ENCODE measurements around the gene TKFC.
A peak's percentile ranks its signal among the peaks of the same experiment; 100 is the strongest.

TKFC gene

DNA sequence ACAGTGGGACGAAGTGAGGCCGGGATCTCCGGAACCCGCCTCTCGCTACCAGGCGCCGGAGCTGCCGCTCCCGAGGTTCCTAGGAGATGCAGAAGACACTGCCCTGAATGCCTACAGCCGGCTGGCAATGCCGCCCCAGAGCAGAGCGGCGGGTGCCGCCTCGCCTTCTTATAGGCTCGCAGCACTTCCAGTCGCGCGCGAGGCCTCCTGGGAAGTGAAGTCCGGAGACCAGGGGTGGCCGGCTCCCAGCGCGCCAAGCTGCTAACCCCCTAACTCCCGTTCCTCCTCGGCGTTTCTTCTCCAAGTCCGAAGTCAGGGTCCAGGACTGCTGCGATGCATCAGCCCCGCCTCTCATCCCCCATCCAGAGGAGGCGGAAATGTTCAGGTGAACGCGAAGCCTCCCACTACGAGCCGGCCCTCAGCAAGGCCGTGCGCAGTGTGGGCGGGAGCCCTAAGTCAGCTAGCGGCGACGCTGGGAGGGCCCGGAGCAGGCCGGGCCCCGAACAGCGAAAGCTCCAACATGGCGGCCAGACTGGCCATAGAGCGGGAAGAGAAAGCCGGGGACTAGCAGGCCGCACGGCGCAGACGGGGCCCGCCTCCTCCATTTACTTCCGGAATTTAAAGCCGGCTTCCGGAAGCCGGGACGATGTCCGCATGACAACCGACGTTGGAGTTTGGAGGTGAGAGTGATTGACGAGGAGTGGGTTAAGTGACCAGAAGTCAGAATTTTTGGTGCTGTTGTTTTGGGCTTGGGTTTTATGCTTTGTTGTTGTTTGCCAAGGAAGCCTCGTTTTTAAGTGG is 28.9 kb downstream of the TKFC start, which contains the start of the genes CYB561A3 and TMEM138:
Gene CYB561A3, minus strand, starts transcription at position 142 of the 801 bp plus-strand sequence. CDS start 5,169 bp downstream, outside the sequence.
Gene TMEM138, plus strand, starts transcription at position 634 of the 801 bp plus-strand sequence. CDS start 2,017 bp downstream, outside the sequence.
- peak; percentile 96 for ATAC-seq
- TF ChIP-seq, protein P1, sequence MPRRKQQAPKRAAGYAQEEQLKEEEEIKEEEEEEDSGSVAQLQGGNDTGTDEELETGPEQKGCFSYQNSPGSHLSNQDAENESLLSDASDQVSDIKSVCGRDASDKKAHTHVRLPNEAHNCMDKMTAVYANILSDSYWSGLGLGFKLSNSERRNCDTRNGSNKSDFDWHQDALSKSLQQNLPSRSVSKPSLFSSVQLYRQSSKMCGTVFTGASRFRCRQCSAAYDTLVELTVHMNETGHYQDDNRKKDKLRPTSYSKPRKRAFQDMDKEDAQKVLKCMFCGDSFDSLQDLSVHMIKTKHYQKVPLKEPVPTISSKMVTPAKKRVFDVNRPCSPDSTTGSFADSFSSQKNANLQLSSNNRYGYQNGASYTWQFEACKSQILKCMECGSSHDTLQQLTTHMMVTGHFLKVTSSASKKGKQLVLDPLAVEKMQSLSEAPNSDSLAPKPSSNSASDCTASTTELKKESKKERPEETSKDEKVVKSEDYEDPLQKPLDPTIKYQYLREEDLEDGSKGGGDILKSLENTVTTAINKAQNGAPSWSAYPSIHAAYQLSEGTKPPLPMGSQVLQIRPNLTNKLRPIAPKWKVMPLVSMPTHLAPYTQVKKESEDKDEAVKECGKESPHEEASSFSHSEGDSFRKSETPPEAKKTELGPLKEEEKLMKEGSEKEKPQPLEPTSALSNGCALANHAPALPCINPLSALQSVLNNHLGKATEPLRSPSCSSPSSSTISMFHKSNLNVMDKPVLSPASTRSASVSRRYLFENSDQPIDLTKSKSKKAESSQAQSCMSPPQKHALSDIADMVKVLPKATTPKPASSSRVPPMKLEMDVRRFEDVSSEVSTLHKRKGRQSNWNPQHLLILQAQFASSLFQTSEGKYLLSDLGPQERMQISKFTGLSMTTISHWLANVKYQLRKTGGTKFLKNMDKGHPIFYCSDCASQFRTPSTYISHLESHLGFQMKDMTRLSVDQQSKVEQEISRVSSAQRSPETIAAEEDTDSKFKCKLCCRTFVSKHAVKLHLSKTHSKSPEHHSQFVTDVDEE (CRISPR knock-in tag; IDR thresholded peaks at IDR 0.05) = no peak; the same call in 1 of the 2 replicates
- no peak for TF ChIP-seq SNAI2 (CRISPR knock-in tag; IDR thresholded peaks at IDR 0.05)
- no peak for TF ChIP-seq ZNF70 (CRISPR knock-in tag; IDR thresholded peaks at IDR 0.05)
- TF ChIP-seq TCF4 (CRISPR knock-in tag; IDR thresholded peaks at IDR 0.05; ENCODE audit: borderline replicate concordance) = no peak; the same call in 1 of the 2 replicates
- TF ChIP-seq ZFP30 (CRISPR knock-in tag; IDR thresholded peaks at IDR 0.05) = no peak
- TF ChIP-seq TOX (CRISPR knock-in tag; IDR thresholded peaks at IDR 0.05; ENCODE audit: borderline replicate concordance) = no peak
- no peak for TF ChIP-seq ZNF8 (CRISPR knock-in tag; IDR thresholded peaks at IDR 0.05)
- no peak for TF ChIP-seq POU6F1 (CRISPR knock-in tag; IDR thresholded peaks at IDR 0.05; ENCODE audit: borderline replicate concordance, low read depth)
- no peak for TF ChIP-seq CSDC2 (CRISPR knock-in tag; IDR thresholded peaks at IDR 0.05)
- no peak for TF ChIP-seq OSR1 (CRISPR knock-in tag; IDR thresholded peaks at IDR 0.05)
- no peak for TF ChIP-seq ZFP3 (CRISPR knock-in tag; IDR thresholded peaks at IDR 0.05)
- no peak for TF ChIP-seq ISL1 (CRISPR knock-in tag; IDR thresholded peaks at IDR 0.05)
- TF ChIP-seq PPARA (CRISPR knock-in tag; IDR thresholded peaks at IDR 0.05; ENCODE audit: borderline replicate concordance) = no peak
- TF ChIP-seq, protein P2, sequence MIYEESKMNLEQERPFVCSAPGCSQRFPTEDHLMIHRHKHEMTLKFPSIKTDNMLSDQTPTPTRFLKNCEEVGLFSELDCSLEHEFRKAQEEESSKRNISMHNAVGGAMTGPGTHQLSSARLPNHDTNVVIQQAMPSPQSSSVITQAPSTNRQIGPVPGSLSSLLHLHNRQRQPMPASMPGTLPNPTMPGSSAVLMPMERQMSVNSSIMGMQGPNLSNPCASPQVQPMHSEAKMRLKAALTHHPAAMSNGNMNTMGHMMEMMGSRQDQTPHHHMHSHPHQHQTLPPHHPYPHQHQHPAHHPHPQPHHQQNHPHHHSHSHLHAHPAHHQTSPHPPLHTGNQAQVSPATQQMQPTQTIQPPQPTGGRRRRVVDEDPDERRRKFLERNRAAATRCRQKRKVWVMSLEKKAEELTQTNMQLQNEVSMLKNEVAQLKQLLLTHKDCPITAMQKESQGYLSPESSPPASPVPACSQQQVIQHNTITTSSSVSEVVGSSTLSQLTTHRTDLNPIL (CRISPR knock-in tag; IDR thresholded peaks at IDR 0.05; ENCODE audit: low read depth) = no peak
- TF ChIP-seq ZC3H10 (CRISPR knock-in tag; IDR thresholded peaks at IDR 0.05) = no peak
- no peak for TF ChIP-seq GLIS3 (CRISPR knock-in tag; IDR thresholded peaks at IDR 0.05)
- TF ChIP-seq, protein P3, sequence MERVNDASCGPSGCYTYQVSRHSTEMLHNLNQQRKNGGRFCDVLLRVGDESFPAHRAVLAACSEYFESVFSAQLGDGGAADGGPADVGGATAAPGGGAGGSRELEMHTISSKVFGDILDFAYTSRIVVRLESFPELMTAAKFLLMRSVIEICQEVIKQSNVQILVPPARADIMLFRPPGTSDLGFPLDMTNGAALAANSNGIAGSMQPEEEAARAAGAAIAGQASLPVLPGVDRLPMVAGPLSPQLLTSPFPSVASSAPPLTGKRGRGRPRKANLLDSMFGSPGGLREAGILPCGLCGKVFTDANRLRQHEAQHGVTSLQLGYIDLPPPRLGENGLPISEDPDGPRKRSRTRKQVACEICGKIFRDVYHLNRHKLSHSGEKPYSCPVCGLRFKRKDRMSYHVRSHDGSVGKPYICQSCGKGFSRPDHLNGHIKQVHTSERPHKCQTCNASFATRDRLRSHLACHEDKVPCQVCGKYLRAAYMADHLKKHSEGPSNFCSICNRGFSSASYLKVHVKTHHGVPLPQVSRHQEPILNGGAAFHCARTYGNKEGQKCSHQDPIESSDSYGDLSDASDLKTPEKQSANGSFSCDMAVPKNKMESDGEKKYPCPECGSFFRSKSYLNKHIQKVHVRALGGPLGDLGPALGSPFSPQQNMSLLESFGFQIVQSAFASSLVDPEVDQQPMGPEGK (CRISPR knock-in tag; IDR thresholded peaks at IDR 0.05; ENCODE audit: borderline replicate concordance) = no peak
- no peak for TF ChIP-seq ARNTL (CRISPR knock-in tag; IDR thresholded peaks at IDR 0.05; ENCODE audit: borderline replicate concordance, low read depth)

GRCh38 chr11:61362542-61362875 is 29.5 kb downstream of the TKFC start:
- peak; percentile 38 for ATAC-seq
- TF ChIP-seq ZC3H10 (CRISPR knock-in tag; IDR thresholded peaks at IDR 0.05) = no peak
- TF ChIP-seq, protein P3 (CRISPR knock-in tag; IDR thresholded peaks at IDR 0.05; ENCODE audit: borderline replicate concordance) = no peak
- TF ChIP-seq PPARA (CRISPR knock-in tag; IDR thresholded peaks at IDR 0.05; ENCODE audit: borderline replicate concordance) = no peak
- no peak for TF ChIP-seq GLIS3 (CRISPR knock-in tag; IDR thresholded peaks at IDR 0.05)
- TF ChIP-seq SNAI2 (CRISPR knock-in tag; IDR thresholded peaks at IDR 0.05) = no peak
- TF ChIP-seq BACH2 (CRISPR knock-in tag; IDR thresholded peaks at IDR 0.05; ENCODE audit: borderline replicate concordance) = no peak
- no peak for TF ChIP-seq RARB (CRISPR knock-in tag; IDR thresholded peaks at IDR 0.05)
- TF ChIP-seq TCF4 (CRISPR knock-in tag; IDR thresholded peaks at IDR 0.05; ENCODE audit: borderline replicate concordance) = no peak
- TF ChIP-seq TOX (CRISPR knock-in tag; IDR thresholded peaks at IDR 0.05; ENCODE audit: borderline replicate concordance) = no peak
- no peak for TF ChIP-seq CSRNP3 (CRISPR knock-in tag; IDR thresholded peaks at IDR 0.05)

Measured in SK-N-SH treated with all-trans-retinoic acid at 6 μM for 48 hours (cell line).